Measurements from ENCODE around the gene SIGLEC14.
A peak's percentile ranks its signal among the peaks of the same experiment; 100 is the strongest.

SIGLEC14 gene

DNA sequence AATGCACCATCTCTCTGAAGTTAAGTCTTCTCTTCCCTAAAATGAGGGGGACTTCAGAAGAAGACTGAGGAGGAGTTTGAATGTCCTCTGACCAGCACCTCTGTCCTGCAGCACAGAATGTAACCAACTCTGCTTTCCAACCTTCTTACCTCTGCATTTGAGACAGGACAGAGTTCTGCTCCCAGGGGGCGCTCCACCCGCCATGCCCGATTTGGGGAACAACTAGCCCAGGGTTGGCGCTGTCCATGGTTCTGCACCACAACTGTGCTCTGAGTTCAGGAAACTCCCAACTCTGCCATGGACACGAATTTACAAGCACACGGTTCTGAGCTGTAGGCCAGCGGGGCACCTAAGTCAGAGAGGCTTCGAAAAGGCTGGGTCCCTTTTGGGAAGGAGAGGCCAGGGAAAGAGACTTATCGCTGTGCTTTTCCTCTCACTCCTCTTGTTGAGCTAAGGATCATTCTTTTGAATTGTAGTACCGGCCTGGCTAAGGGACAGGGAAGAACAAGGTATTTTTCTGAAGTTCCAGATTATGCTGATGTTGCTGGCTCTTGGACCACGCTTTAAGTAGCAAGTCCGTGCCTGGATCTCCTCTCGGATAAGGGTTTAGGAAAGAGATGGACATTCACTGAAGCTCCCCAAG is 38.6 kb downstream of the SIGLEC14 start:
- DNase-seq: peak; percentile 74

- no peak for DNase-seq
Observed at GRCh38 chr19:51607077-51607476, 39.5 kb downstream of the SIGLEC14 start.

DNA sequence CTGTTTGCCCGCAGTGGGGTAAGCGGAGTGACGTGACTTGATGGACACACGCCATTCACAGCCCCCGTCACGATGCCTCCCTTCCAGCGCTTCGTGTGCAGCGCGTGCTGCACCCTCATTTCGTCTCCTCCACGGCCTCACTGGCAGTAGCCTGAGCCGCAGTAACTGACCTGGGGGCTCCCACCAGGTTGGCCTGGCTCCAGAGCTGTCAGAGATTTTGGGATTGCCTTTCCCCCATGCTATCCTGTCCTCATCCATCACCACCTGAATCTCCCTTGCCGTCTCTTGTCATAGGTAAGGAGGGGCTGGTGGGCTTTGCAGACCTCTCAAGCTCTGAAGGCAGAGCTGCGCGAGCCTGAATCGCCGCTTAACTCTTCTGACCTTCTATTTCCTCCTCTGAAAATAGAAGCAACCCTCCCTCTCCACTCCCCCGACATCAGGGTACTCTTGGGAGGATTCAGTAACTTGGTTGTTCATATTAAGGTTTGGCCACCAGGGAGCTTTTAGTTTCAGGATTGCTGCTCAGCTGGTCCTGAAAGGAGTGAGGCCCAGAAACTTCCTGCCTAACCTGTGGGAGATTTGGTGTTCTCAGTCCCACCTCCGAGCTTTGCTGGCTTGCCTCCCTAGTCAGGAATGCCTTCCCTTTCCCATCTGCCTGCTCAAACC is 44.3 kb downstream of the SIGLEC14 start:
- DNase-seq: no peak

GRCh38 chr19:51600940-51601580 is 45.6 kb downstream of the SIGLEC14 start:
- no peak for DNase-seq

DNA sequence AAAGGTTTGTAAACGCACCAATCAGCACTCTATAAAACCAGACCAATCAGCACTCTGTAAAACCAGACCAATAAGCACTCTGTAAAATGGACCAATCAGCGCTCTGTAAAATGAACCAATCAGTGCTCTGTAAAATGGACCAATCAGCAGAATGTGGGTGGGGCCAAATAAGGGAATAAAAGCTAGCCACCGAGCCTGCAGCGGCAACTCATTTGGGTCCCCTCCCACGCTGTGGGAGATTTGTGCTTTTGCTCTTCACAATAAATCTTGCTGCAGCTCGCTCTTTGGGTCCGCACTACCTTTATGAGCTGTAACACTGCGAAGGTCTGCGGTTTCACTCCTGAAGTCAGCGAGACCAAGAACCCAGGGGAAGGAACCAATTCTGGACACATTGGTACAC is 47.5 kb downstream of the SIGLEC14 start:
- no peak for DNase-seq

- DNase-seq: no peak
Observed at GRCh38 chr19:51598159-51598915, 48.3 kb downstream of the SIGLEC14 start.

GRCh38 chr19:51595190-51596175 is 51.1 kb downstream of the SIGLEC14 start:
- DNase-seq: no peak

DNA sequence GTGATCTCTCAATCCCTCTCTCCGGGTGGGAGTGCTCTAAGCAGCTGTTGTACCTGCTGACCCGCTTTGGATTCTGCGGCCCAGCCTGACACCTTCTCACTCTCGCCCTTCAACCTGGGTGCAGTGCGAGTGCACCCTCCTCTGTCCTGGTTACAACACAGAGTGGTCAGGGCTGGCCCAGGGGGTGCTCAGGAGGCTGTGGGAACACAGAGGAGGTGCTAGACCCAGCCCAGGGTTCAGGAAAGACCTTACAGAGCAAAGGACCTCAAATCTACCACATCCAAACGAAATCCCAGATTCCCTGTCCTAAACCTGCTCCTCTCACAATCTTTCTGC is 51.9 kb downstream of the SIGLEC14 start:
- DNase-seq: no peak

GRCh38 chr19:51593969-51594773 is 52.5 kb downstream of the SIGLEC14 start:
- peak; percentile 96 for DNase-seq

GRCh38 chr19:51593138-51593890 is 53.3 kb downstream of the SIGLEC14 start:
- no peak for DNase-seq

All from EL (cell line).